Inflammatory macrophage treated with lipopolysaccharide for 4 hours (primary cell): ENCODE data around the gene HDGFL2.

Experiments used
- DNase-seq: peaks from one replicate; pipeline ENCODE4 v3.0.0-alpha.2; 2020

The HDGFL2 gene

GRCh38 chr19:4471403-4472173, 509 bp upstream of the HDGFL2 start:
- peak; percentile 100 for DNase-seq

DNA sequence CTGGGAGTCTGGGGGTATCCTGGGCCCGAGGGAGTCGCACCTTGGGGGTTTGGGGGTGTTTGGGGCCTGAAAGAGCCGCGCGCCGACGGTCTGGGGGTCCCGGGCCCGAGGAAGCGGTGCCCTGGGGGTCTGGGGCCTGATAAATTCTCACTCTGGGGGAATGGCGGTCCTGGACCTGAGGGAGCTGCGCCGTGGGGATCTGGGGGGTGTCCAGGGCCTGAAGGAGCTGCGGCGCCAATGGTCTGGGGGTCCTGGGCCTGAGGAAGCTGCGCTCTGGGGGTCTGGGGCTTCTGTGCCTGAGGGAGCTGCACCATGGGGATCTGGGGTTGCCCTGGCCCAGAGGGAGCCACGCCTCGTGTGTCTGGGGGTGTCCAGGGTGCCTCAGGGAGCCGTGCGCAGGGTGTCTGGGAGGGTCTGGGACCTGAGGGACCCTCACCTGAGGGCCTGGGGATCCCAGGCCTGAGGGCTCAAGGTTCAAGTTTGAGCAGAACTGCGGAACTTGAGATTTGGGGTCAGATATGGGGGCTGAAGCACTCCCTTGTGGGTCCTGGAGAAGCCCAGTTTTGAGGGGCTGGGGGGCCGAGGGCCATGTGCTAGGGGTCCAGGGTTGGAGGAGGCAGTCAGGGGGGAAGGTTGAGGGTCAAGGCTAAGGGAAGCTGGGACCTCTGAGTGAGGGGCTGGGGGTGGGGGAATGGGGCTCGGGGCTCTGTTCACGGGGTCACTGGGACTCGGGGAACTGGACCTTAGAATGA, 1.1 kb downstream of the HDGFL2 start:
- DNase-seq, result no peak

GRCh38 chr19:4473763-4474513, 1.8 kb downstream of the HDGFL2 start:
- DNase-seq, result no peak

GRCh38 chr19:4474514-4475022, 2.5 kb downstream of the HDGFL2 start:
- DNase-seq, result peak; percentile 26

DNA sequence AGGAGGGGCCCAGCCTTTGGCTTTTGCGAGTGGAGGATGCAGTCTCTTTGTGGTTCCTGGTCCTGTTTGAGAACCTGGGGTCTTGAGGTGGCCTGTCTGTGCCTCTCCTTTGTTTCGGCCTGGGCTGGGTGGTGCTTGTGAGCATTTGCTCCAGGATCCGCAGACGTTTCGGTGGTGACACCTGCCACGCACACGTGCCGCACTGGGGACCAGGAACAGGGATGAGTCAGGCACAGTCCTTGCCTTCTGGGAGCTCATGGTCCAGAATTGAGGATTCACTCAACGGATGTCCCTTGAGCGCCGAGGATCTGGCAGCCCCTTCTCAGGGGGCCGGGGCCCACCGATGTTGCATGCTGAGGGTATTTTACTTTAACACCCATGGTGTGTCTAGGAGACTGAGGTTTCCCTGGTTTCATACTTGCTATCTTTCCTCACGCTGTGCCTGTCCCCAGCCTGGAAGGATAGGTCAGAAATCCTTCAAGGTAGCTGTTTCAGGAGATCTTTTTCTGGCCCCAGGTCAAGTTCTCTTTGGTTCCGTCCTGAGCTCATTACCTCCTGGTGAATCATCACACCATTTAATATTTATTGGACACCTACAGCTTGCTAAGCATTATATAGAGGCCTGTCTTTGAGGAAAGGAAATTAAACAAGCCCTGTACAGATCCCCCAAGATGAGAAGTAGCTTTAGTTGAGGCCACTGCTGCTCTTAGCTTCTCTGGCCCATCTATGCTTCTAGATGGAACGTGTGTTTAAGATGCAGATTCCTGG, 5.1 kb downstream of the HDGFL2 start:
- no peak for DNase-seq

GRCh38 chr19:4482721-4483364, 10.7 kb downstream of the HDGFL2 start:
- DNase-seq, result no peak

- DNase-seq, result no peak
These were observed 11.3 kb downstream of the HDGFL2 start for GRCh38 chr19:4483385-4483784.

DNA sequence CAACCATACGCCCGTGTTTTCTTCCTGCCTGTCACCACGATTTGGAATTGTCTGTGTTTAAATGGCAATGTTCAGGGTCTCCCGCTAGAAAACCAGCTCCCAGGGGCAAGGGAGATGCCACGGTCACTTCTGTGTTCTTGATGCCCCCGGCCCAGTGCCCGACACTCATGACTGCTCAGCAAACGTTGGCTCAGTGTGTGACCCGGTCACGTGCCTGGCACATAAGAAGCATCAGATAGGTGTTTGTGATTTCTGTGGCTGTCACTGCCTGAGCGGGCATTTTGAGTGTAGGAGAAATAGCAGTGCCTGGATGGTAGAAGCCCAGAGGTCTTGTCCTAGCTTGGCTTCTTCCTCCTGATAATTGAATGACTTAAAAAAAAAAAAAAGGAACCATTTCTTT, 15.5 kb downstream of the HDGFL2 start:
- DNase-seq, result no peak

DNA sequence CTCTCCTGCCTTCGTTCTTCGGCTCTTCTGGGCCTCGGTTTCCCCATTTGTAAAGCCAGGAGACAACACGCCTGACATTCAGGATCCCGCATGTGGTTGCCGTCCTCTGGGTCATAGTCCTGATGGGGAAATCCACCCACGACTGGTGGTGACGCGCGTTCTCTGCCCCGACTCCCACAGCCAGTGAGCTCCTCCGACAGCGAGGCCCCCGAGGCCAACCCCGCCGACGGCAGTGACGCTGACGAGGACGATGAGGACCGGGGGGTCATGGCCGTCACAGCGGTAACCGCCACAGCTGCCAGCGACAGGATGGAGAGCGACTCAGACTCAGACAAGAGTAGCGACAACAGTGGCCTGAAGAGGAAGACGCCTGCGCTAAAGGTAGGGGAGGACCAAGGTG, 16.4 kb downstream of the HDGFL2 start:
- DNase-seq, result no peak

- DNase-seq, result no peak
These were observed 19.3 kb downstream of the HDGFL2 start for GRCh38 chr19:4491446-4491845.

DNA sequence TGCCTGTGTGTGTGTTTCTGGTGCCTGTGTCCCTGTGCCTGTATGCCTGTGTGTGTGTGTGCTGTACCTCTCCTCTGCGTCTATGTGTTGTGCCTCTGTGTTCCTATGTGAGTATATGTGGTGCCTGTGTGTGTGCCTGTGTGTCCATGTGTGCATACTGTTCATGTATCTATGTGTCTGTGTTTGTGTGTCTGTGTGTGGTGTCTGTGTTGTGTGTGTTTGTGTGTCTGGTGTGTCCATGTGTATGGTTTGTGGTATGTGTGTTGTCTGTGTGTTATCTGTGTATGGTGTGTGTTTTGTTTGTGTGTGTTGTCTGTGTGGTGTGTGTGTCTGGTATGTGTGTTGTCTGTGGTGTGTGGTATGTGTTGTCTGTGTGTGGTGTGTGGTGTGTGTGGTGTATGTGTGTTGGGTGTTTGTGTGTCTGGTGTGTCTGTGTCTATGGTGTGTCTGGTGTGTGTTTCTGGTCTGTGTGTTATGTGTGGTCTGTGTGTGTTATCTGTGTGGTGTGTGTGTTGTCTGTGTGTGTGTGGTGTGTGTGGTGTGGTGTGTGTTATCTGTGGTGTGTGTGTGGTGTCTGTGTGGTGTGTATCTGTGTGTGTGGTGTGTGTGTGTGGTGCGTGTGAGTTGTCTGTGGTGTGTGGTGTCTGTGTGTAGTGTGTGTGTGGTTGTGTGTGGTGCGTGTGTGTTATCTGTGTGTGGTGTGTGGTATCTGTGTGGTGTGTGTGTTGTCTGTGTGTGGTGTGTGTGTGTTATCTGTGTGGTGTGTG, 20.4 kb downstream of the HDGFL2 start:
- DNase-seq, result no peak

DNA sequence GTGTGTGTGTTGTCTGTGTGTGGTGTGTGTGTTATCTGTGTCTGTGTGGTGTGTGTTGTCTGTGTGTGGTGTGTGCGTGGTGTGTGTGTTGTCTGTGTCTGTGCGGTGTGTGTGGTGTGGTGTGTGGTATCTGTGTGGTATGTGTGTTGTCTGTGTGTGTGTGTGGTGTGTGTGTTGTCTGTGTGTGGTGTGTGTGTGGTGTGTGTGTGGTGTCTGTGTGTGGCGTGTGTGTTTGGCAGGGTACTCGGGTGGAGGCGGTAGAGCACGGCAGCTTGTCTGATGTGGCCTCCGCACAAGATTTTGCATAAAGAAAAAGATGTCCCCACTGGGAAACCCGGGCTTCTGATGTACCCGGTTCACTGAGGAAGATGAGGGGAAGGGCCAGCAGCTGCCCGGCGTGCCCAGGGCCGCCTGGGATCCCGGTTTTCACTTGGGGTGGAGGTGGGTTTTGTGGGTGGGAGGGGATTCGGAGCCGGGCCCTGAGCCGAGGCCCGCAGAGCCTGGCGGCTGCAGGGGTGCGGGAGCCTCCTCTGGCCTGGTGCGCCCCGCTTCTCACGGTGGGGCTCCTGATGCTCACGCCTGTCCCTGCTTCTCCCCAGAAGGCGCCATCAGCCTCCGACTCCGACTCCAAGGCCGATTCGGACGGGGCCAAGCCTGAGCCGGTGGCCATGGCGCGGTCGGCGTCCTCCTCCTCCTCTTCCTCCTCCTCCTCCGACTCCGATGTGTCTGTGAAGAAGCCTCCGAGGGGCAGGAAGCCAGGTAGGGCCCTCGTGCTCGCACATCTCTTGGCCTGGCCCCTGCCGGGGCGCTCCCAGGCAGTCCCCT, 21.2 kb downstream of the HDGFL2 start:
- DNase-seq, result no peak

DNA sequence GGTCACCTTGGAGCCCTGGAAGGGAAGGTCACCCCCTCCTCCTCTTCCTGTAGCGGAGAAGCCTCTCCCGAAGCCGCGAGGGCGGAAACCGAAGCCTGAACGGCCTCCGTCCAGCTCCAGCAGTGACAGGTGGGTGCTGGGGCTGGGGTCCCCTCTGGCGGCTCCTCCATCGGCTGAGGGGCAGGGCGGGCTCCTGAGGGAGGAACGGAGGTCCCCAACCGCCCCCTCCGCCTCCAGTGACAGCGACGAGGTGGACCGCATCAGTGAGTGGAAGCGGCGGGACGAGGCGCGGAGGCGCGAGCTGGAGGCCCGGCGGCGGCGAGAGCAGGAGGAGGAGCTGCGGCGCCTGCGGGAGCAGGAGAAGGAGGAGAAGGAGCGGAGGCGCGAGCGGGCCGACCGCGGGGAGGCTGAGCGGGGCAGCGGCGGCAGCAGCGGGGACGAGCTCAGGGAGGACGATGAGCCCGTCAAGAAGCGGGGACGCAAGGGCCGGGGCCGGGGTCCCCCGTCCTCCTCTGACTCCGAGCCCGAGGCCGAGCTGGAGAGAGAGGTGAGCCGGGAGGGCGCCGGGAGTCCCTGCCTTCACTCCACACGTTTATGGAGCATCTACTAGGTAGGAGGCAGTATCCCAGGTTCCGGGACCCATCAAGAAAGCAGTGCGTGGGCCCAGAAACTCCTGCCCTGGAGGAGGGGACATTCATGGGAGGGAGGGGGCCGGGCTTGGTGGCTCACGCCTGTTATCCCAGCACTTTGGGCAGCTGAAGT, 22.0 kb downstream of the HDGFL2 start:
- no peak for DNase-seq

DNA sequence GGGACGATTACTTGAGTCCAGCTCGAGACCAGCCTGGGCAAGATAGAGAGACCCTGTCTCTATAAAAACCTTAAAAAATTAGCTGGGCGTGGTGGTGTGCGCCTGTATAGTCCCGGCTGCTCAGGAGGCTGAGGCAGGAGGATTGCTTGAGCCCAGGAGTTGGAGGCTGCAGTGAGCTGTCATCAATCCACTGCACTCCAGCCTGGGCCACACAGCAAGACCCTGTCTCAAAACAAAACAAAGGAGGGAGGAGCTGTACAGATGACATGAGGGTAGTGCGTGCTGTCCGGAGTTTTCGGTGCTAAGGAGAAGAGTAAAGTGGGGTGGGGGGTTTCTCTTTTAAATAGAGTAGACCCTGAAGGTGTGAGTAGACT, 22.6 kb downstream of the HDGFL2 start:
- no peak for DNase-seq

DNA sequence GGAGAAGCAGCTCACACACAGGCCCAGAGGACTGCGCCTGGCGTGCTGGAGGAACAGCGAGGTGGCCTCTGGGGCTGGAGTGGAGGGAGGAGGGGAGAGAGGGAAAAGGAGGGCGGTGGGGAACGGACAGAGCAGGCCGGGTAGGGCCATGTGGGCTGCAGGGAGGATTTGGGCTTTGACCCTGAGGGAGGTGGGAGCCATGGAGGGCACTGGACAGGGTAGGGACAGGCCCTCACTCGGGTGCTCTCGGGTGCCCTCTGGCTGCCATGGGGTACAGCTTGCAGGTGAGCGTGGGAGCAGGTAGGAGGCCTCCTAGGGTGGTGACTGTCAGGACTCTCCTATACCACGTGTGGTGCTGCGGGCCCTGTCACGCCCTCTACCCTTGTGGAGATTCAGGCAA, 23.4 kb downstream of the HDGFL2 start:
- DNase-seq, result no peak

GRCh38 chr19:4496304-4496703, 24.2 kb downstream of the HDGFL2 start:
- DNase-seq, result no peak

- no peak for DNase-seq
These were observed 25.8 kb downstream of the HDGFL2 start for GRCh38 chr19:4497770-4498389.

- DNase-seq, result no peak
These were observed 26.6 kb downstream of the HDGFL2 start for GRCh38 chr19:4498694-4499093.

- no peak for DNase-seq
These were observed 27.2 kb downstream of the HDGFL2 start for GRCh38 chr19:4499318-4499717.
